Natural killer cell (primary cell): ENCODE measurements around the gene MTURN. TPM values are rescaled to one million over a fixed set of nuclear protein-coding genes. Genes with fewer than 3 reads are reported as not detected.

Experiments used
- ATAC-seq, 3 donors: fragments of 150-1000 bp in 2 of 3; fragments of 200-7000 bp in 1 of 3; cut with Tn5 transposase; 1 replicate in 1 of 3; 2 replicates in 2 of 3; pipeline ENCODE4 v1.10.0; 2021; ENCODE audit warnings: mild to moderate bottlenecking in 2 of 3, moderate library complexity in 2 of 3
- DNase-seq, 2 donors: peaks; one replicate each; pipeline versions ENCODE4 v3.0.0 to v3.0.0-alpha.2; 2013 to 2021; ENCODE audit warnings: mixed read lengths in 1 of 2
- H3K27ac ChIP-seq: one replicate; pipeline ENCODE4 v1.5.1; 2013; ENCODE audit warnings: mild to moderate bottlenecking, low read length
- H3K27me3 ChIP-seq: one replicate; pipeline ENCODE4 v1.6.1; 2013; ENCODE audit warnings: low read length; ENCODE audit not compliant: control insufficient read depth, insufficient read depth
- H3K36me3 ChIP-seq: one replicate; pipeline ENCODE4 v1.6.1; 2013; ENCODE audit warnings: low read length; ENCODE audit not compliant: control insufficient read depth, insufficient read depth
- H3K4me1 ChIP-seq: one replicate; pipeline ENCODE4 v1.6.1; 2013; ENCODE audit warnings: low read length; ENCODE audit not compliant: control insufficient read depth, insufficient read depth
- H3K4me3 ChIP-seq: one replicate; pipeline ENCODE4 v1.5.1; 2013; ENCODE audit warnings: low read length
- H3K9me3 ChIP-seq: one replicate; pipeline ENCODE4 v1.6.1; 2013; ENCODE audit warnings: low read length; ENCODE audit not compliant: control insufficient read depth, insufficient read depth
- H3K27ac Mint-ChIP-seq, 2 donors: one replicate each; pipeline ENCODE4 v1.8.0; 2022; ENCODE audit warnings: mild to moderate bottlenecking in 2 of 2, mixed read lengths in 2 of 2, moderate library complexity in 1 of 2
- H3K27me3 Mint-ChIP-seq, 2 donors: one replicate each; pipeline ENCODE4 v1.8.0; 2022; ENCODE audit warnings: low read depth in 2 of 2, mixed read lengths in 2 of 2
- H3K36me3 Mint-ChIP-seq: one replicate; pipeline ENCODE4 v1.8.0; 2022; ENCODE audit warnings: mixed read lengths
- H3K4me1 Mint-ChIP-seq, 2 donors: one replicate each; pipeline ENCODE4 v1.8.0; 2022; ENCODE audit warnings: mixed read lengths in 2 of 2
- H3K4me3 Mint-ChIP-seq: one replicate; pipeline ENCODE4 v1.8.0; 2022; ENCODE audit warnings: mild to moderate bottlenecking, moderate library complexity, mixed read lengths
- H3K9me3 Mint-ChIP-seq, 2 donors: one replicate each; pipeline ENCODE4 v1.8.0; 2022; ENCODE audit warnings: mixed read lengths in 2 of 2
- CTCF ChIP-seq: fragments of 200-600 bp; IDR thresholded peaks from one replicate; pipeline ENCODE4 v1.8.0; 2022; ENCODE audit warnings: antibody characterized with exemption
- WGBS: methylation state at CpG from one replicate; pipeline ENCODE4 v1.1.7; 2013; ENCODE audit warnings: missing lambda C conversion rate; ENCODE audit not compliant: insufficient coverage; 5-methylcytosine and 5-hydroxymethylcytosine counted together
- intact Hi-C: fragments of 100-400 bp; cut with micrococcal nuclease; formaldehyde crosslinking; loops from one replicate; pipeline ENCODE4 v1.14.2; 2022
- total RNA-seq, 4 donors: library from RNA; stranded (reverse); fragments of 120-200 nt in 1 of 4; gene quantifications; one replicate each; pipeline versions ENCODE4 v1.2.3 to v1.2.4, GENCODE V29; 2013 to 2022

MTURN gene
- total RNA-seq, 3 donors from 2014 or later (not counting 1 experiment from before 2014, with no cell fraction given) = 31.6 to 37.3 (median 32.8) TPM

- Mint-ChIP-seq H3K9me3 (peaks cover 3 to 10% of the 10 kb centered on the region in 2 donors), H3K27me3 (no peaks in the 10 kb centered on the region), H3K4me1 (peaks cover 6% of the 10 kb centered on the region in 2 donors), H3K4me3 (no peak overlapping the region), H3K27ac (no peak overlapping the region), H3K36me3 (peaks cover 15% of the 10 kb centered on the region)
- no peak overlapping the region for H3K27ac ChIP-seq
- TF ChIP-seq CTCF = no peak
- H3K9me3 ChIP-seq = peaks cover 2% of the 10 kb centered on the region
- DNase-seq = no peak
- peak in 1 of 3 donors; percentile 61 for ATAC-seq
- H3K27me3 ChIP-seq = no peaks in the 10 kb centered on the region
- no peaks in the 10 kb centered on the region for H3K4me1 ChIP-seq
- WGBS = 94% methylated on average over 29 of the region's 34 CpGs
- no peaks in the 10 kb centered on the region for H3K36me3 ChIP-seq
- intact Hi-C loops = no loop called here
- no peak overlapping the region for H3K4me3 ChIP-seq
These were observed 19.0 kb upstream of the MTURN start for GRCh38 chr7:30115709-30116297.

GRCh38 chr7:30116771-30117170, 18.0 kb upstream of the MTURN start:
- no peaks in the 10 kb centered on the region for H3K27me3 Mint-ChIP-seq
- Histone ChIP-seq H3K36me3 (no peaks in the 10 kb centered on the region), H3K4me1 (no peaks in the 10 kb centered on the region), H3K27me3 (no peaks in the 10 kb centered on the region), H3K9me3 (peaks cover 2% of the 10 kb centered on the region), H3K27ac (no peak overlapping the region), H3K4me3 (no peak overlapping the region)
- intact Hi-C loops = no loop called here
- WGBS = 97% methylated on average over 6 of the region's 6 CpGs
- H3K27ac Mint-ChIP-seq = no peak overlapping the region
- peaks cover 3 to 10% of the 10 kb centered on the region in 2 donors for H3K9me3 Mint-ChIP-seq
- no peak for DNase-seq
- H3K36me3 Mint-ChIP-seq = peaks cover 14% of the 10 kb centered on the region
- peaks cover 6% of the 10 kb centered on the region in 2 donors for H3K4me1 Mint-ChIP-seq
- no peak for ATAC-seq
- TF ChIP-seq CTCF = no peak
- no peak overlapping the region for H3K4me3 Mint-ChIP-seq

GRCh38 chr7:30117896-30118295, 16.9 kb upstream of the MTURN start:
- intact Hi-C loops = no loop called here
- 81% methylated on average over 4 of the region's 4 CpGs for WGBS
- H3K4me1 Mint-ChIP-seq = peaks cover 6% of the 10 kb centered on the region in 2 donors

More at GRCh38 chr7:30117896-30118295, 16.9 kb upstream of the MTURN start:
- Histone ChIP-seq H3K4me1 (no peaks in the 10 kb centered on the region), H3K27me3 (no peaks in the 10 kb centered on the region), H3K4me3 (no peak overlapping the region), H3K36me3 (no peaks in the 10 kb centered on the region), H3K9me3 (no peaks in the 10 kb centered on the region), H3K27ac (no peak overlapping the region)
- Mint-ChIP-seq H3K4me3 (no peak overlapping the region), H3K9me3 (peaks cover 1 to 8% of the 10 kb centered on the region in 2 donors), H3K27ac (no peak overlapping the region), H3K36me3 (peaks cover 9% of the 10 kb centered on the region), H3K27me3 (no peaks in the 10 kb centered on the region)
- TF ChIP-seq CTCF = no peak
- ATAC-seq (no peak), DNase-seq (no peak)
